ENCODE results near the gene NSUN6. TPM values are rescaled to one million over a fixed set of nuclear protein-coding genes. Genes with fewer than 3 reads are reported as not detected.
A peak's percentile ranks its signal among the peaks of the same experiment; 100 is the strongest.

The NSUN6 gene
- total RNA-seq, 2 experiments from 2014 or later, result 23.2 to 27.2 TPM

DNA sequence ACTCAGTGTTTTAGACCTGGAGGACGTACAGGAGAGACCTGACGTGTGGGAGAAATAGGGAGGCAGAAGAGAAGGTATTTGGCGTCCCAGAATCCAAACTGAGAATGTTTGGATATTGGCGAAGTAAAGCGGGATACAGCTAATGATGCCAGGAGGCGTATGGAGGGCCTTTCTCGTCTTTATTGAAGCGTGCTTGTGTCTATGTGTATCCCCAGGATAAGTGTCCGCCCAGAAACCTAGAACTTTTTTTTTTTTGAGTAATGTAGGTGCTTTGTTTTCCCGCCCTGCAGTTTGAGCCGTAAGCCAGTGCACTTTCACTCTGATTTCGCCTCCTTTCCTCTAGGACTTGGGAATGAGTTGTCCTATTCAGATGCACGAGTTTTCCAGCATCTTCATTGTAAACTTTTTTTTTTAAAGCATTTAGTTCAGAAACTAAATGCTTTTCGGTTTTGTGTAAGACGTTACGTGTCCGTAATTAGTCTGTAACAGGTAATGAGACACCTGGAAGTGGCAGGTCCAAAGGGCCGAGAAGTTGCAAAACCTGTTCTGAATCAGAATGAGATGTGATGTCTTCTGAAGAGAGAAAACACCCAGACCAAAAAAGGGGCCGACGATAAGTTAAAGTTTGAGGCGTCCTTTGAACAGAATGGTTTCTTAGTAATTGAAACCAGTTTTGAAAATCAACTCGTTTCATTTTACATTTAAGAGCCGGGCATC is 8.6 kb upstream of the NSUN6 start:
- peak overlapping the region; percentile 43 for H2AFZ ChIP-seq (ENCODE audit: low read length)
- H3K4me1 ChIP-seq (ENCODE audit: insufficient read depth, low read length, poor library complexity, severe bottlenecking), result peaks cover 24% of the 10 kb centered on the region
- H3K36me3 ChIP-seq (ENCODE audit: insufficient read depth, low read length), result peaks cover 31% of the 10 kb centered on the region
- peaks cover 19% of the 10 kb centered on the region for H4K20me1 ChIP-seq (ENCODE audit: insufficient read depth, low read length)
- TF ChIP-seq, protein P1, sequence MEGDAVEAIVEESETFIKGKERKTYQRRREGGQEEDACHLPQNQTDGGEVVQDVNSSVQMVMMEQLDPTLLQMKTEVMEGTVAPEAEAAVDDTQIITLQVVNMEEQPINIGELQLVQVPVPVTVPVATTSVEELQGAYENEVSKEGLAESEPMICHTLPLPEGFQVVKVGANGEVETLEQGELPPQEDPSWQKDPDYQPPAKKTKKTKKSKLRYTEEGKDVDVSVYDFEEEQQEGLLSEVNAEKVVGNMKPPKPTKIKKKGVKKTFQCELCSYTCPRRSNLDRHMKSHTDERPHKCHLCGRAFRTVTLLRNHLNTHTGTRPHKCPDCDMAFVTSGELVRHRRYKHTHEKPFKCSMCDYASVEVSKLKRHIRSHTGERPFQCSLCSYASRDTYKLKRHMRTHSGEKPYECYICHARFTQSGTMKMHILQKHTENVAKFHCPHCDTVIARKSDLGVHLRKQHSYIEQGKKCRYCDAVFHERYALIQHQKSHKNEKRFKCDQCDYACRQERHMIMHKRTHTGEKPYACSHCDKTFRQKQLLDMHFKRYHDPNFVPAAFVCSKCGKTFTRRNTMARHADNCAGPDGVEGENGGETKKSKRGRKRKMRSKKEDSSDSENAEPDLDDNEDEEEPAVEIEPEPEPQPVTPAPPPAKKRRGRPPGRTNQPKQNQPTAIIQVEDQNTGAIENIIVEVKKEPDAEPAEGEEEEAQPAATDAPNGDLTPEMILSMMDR (conservative IDR thresholded peaks at IDR 0.05; ENCODE audit: low read length), result no peak
- no peak for TF ChIP-seq EZH2phosphoT487 (IDR thresholded peaks at IDR 0.05; ENCODE audit: borderline replicate concordance, low read depth, low read length)
- DNase-seq (ENCODE audit: low spot score), result peak; percentile 53
- peak overlapping the region; percentile 97 for H3K4me3 ChIP-seq (ENCODE audit: low read depth, low read length, poor library complexity, severe bottlenecking)
- no peaks in the 10 kb centered on the region for H3K9me2 ChIP-seq (ENCODE audit: insufficient read depth, low read length)
- peak overlapping the region; percentile 96 for H3K4me2 ChIP-seq (ENCODE audit: low read length)
- no peaks in the 10 kb centered on the region for H3K9me3 ChIP-seq (ENCODE audit: low read length)
- intact Hi-C loops (cut with micrococcal nuclease; ENCODE audit: unreplicated experiment), result loop anchor here (1.0 to 10.0 kb wide), 2 partner anchors 9 to 1345 kb away; partner anchors contain the start of gene NSUN6
- ChIA-PET CTCF (ENCODE audit: unreplicated experiment) (interaction anchor here (2.5 kb wide), 1 partner anchor 11 kb away, joined by 13 read pairs; no protein-coding TSS in a partner anchor), POLR2A (interaction anchor here (0.8 to 2.9 kb wide), 6 partner anchors 8 to 13 kb away, joined by 3 to 42 read pairs (median 12); no protein-coding TSS in a partner anchor)
- H3K27ac ChIP-seq (ENCODE audit: low read depth, low read length, poor library complexity, severe bottlenecking), result peak overlapping the region; percentile 84
- H3K79me2 ChIP-seq (ENCODE audit: insufficient read depth, low read depth, low read length), result peaks cover 72% of the 10 kb centered on the region
- TSS peak; percentile 66 for BruUV-seq (replicated peaks)

GRCh38 chr10:18659125-18659818 is 7.9 kb upstream of the NSUN6 start, which contains the start of gene ARL5B:
ARL5B (plus strand) TSS chr10:18659431; CDS start chr10:18659638, 207 bp downstream.
- Histone ChIP-seq H3K4me3 (ENCODE audit: low read depth, low read length, poor library complexity, severe bottlenecking) (peak within 1 kb of the TSS; percentile 97), H2AFZ (ENCODE audit: low read length) (peak within 1 kb of the TSS; percentile 56), H3K36me3 (ENCODE audit: insufficient read depth, low read length) (peaks cover 26% of the 10 kb centered on the region), H3K4me1 (ENCODE audit: insufficient read depth, low read length, poor library complexity, severe bottlenecking) (peaks cover 24% of the 10 kb centered on the region), H3K79me2 (ENCODE audit: insufficient read depth, low read depth, low read length) (peaks cover 65% of the 10 kb centered on the region), H3K27ac (ENCODE audit: low read depth, low read length, poor library complexity, severe bottlenecking) (peak within 1 kb of the TSS; percentile 84), H3K9me2 (ENCODE audit: insufficient read depth, low read length) (no peaks in the 10 kb centered on the region), H3K9me3 (ENCODE audit: low read length) (no peaks in the 10 kb centered on the region), H4K20me1 (ENCODE audit: insufficient read depth, low read length) (peaks cover 19% of the 10 kb centered on the region), H3K4me2 (ENCODE audit: low read length) (peak within 1 kb of the TSS; percentile 96)
- no TSS peak for BruUV-seq (replicated peaks)
- ChIA-PET CTCF (ENCODE audit: unreplicated experiment) (interaction anchor here (0.6 to 2.5 kb wide), 2 partner anchors 10 to 18 kb away, joined by 3 to 13 read pairs; no protein-coding TSS in a partner anchor), POLR2A (interaction anchor here (0.6 to 2.9 kb wide), 11 partner anchors 8 to 1842 kb away, joined by 3 to 42 read pairs (median 4); partner anchors contain the start of gene RSU1)
- DNase-seq (ENCODE audit: low spot score), result peak; percentile 94
- TF ChIP-seq, protein P1 (conservative IDR thresholded peaks at IDR 0.05; ENCODE audit: low read length), result no peak
- intact Hi-C loops (cut with micrococcal nuclease; ENCODE audit: unreplicated experiment), result loop anchor here (1.0 to 10.0 kb wide), 2 partner anchors 8 to 1346 kb away; partner anchors contain the start of gene NSUN6

Measured in OCI-LY7 (cell line).